ENCODE data around the gene ZNF595.
A peak's percentile ranks its signal among the peaks of the same experiment; 100 is the strongest.
"Not testable (repeated sequence)": the region's sequence is repeated elsewhere in the genome, so short reads cannot be mapped to it uniquely, and the experiment has no call there.

Gene ZNF595

GRCh38 chr4:86559-87324 lies 33.6 kb downstream of the ZNF595 start:
- not testable (repeated sequence) for DNase-seq

- DNase-seq: no peak
Measured at GRCh38 chr4:98386-98785, 45.3 kb downstream of the ZNF595 start.

DNA sequence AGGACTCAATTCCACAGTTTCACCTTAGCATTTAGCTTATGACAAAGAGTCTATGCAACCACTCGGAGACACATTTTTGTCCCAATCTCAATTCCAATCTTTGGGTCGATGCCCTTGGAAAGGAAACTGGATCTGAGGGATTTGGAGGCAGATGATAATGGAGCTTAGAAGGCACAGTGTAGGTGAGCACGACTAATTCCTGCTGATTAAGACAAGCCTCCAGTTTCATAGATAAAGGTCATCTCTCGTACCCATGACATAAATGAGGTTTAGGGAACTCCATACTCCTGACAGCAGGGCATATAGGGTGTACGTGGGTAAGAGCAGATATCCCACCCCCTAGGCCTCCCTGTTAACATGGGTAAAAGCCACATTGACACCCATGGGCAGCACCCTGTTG lies 46.7 kb downstream of the ZNF595 start:
- no peak for DNase-seq

- no peak for DNase-seq
Measured at GRCh38 chr4:107083-107443, 53.9 kb downstream of the ZNF595 start.

GRCh38 chr4:107444-108429 lies 54.6 kb downstream of the ZNF595 start:
- DNase-seq: no peak

DNA sequence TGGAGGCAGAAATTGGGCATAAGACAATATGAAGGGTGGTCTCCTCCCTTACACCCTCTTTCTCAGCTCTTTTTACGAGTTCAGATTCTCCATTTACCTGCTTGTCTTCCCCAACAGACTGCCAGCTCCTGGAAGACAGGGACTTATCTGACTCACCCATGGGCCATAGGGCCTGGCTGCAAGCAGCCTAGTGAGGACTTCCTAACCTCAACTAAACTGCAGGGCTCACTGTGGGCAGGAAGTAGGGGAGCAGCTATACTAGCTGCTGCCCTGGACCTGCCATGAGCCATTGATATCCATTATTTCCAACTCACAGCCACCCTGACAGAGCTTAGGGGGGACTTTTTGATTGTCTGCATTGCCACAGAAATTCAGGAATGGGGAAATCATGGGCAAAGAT lies 59.6 kb downstream of the ZNF595 start:
- no peak for DNase-seq

DNA sequence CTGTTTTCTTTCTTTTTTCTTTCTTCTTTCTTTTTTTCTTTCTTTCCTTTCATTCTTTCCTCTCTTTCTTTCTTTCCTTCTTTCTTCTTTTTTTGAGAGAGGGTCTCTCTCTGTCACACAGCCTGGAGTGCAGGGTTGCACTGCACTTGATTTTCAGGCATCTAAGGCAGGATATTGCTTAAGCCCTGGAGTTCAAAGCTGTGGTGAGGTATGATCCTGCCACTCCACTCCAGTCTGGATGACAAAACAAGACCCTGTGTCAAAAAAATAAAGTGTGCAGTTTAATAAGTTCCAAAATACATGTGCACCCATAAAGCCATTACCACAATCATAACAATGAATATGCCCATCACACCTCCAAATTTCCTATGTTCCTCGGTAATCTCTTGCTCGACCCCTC lies 60.6 kb downstream of the ZNF595 start:
- DNase-seq: no peak

GRCh38 chr4:114149-114548 lies 61.0 kb downstream of the ZNF595 start:
- no peak for DNase-seq

- DNase-seq: no peak
Measured at GRCh38 chr4:116499-116898, 63.4 kb downstream of the ZNF595 start.

- DNase-seq: no peak
Measured at GRCh38 chr4:120616-121015, 67.5 kb downstream of the ZNF595 start.

- DNase-seq: no peak
Measured at GRCh38 chr4:121408-122084, 68.4 kb downstream of the ZNF595 start.

GRCh38 chr4:123922-124274 lies 70.8 kb downstream of the ZNF595 start:
- not testable (repeated sequence) for DNase-seq

- DNase-seq: peak; percentile 86
Measured at GRCh38 chr4:124275-125081, 71.4 kb downstream of the ZNF595 start, which contains the start of gene ZNF718. Gene ZNF718 (plus strand): TSS chr4:124501. CDS start chr4:124671, 170 bp downstream.

GRCh38 chr4:125091-125771 lies 72.1 kb downstream of the ZNF595 start:
- peak; percentile 20 for DNase-seq

- DNase-seq: no peak
Measured at GRCh38 chr4:125833-126232, 72.7 kb downstream of the ZNF595 start.

GRCh38 chr4:132483-132882 lies 79.4 kb downstream of the ZNF595 start:
- DNase-seq: no peak
